Right lobe of liver (tissue), 6 donors: ENCODE results near the gene MAP3K4. TPM values are rescaled to one million over a fixed set of nuclear protein-coding genes. Genes with fewer than 3 reads are reported as not detected.
"Not testable (repeated sequence)": the region's sequence is repeated elsewhere in the genome, so short reads cannot be mapped to it uniquely, and the experiment has no call there.

Experiments used
- ATAC-seq, 4 donors: fragments of 200-7000 bp; cut with Tn5 transposase; one replicate each; pipeline ENCODE4 v1.9.1; 2020; ENCODE audit warnings: mild to moderate bottlenecking in 4 of 4, moderate library complexity in 4 of 4
- DNase-seq, 3 donors: peaks; one replicate each; pipeline ENCODE4 v3.0.0-alpha.2; 2020
- H3K27ac ChIP-seq, 3 donors: fragments of 200-600 bp; one replicate each; pipeline ENCODE4 v1.8.0; 2022
- H3K27me3 ChIP-seq, 2 donors: fragments of 200-600 bp; one replicate each; pipeline ENCODE4 v1.8.0; 2022
- H3K36me3 ChIP-seq, 4 donors: fragments of 200-600 bp; sonication (generic) in 1 of 4; one replicate each; pipeline versions ENCODE4 v1.5.1 to v1.8.0; 2017 to 2022; ENCODE audit warnings: control low read depth in 1 of 4
- H3K4me1 ChIP-seq, 4 donors: fragments of 200-600 bp; sonication (generic) in 1 of 4; one replicate each; pipeline versions ENCODE4 v1.5.1 to v1.8.0; 2017 to 2022; ENCODE audit warnings: control low read depth in 1 of 4
- H3K4me3 ChIP-seq, 3 donors: fragments of 200-600 bp; one replicate each; pipeline ENCODE4 v1.8.0; 2022
- H3K9me3 ChIP-seq, 4 donors: fragments of 200-600 bp; sonication (generic) in 1 of 4; one replicate each; pipeline versions ENCODE4 v1.5.1 to v1.8.0; 2017 to 2022; ENCODE audit warnings: control low read depth in 1 of 4
- CTCF ChIP-seq, 4 donors: fragments of 200-600 bp in 3 of 4; fragments of 450-650 bp in 1 of 4; IDR thresholded peaks; one replicate each; pipeline versions ENCODE4 v1.5.1 to v1.8.0; 2016 to 2022; ENCODE audit warnings: antibody characterized with exemption in 4 of 4, mild to moderate bottlenecking in 2 of 4
- POLR2A ChIP-seq: fragments of 450-650 bp; IDR thresholded peaks from one replicate; pipeline ENCODE4 v1.6.1; 2017; ENCODE audit warnings: antibody characterized with exemption, mild to moderate bottlenecking
- WGBS: methylation state at CpG from one replicate; pipeline ENCODE4 v1.1.6; 2018; ENCODE audit warnings: low coverage, low lambda C conversion rate; ENCODE audit not compliant: insufficient coverage; ENCODE audit errors: missing lambda C conversion rate; 5-methylcytosine and 5-hydroxymethylcytosine counted together
- intact Hi-C, 2 donors: fragments of 100-400 bp; cut with DNase I; formaldehyde crosslinking; loops; one replicate each; pipeline versions ENCODE4 v1.11.2 to v1.14.1; 2022
- total RNA-seq, 6 experiments: library from RNA; depleted of rRNA in 2 of 6; stranded (reverse); fragments of >200 nt in 2 of 6; fragmentation: NEBNext Ultra II Directional in 3 of 6; extraction: Animal tissue kit (Norgen Biotek cat#: 25700) in 3 of 6; gene quantifications; one replicate each; pipeline versions ENCODE4 v1.1.0 to v1.2.4, GENCODE V29; 2016 to 2023
- donor health status: DM: no; HTN: yes; CAD: no.
- donor health status: DM: no; HTN: no; CAD: no.
- donor health status: DM: no; HTN: no; CAD: no.
- donor health status: DM: no; HTN: yes; CAD: no.
- donor health status: DM: no; HTN: yes; CAD: no.

The MAP3K4 gene
- total RNA-seq, 6 experiments from 2014 or later = 9.4 to 20.5 (median 13.1) TPM

- Histone ChIP-seq H3K4me1 (no peaks in the 10 kb centered on the region), H3K36me3 (no peaks in the 10 kb centered on the region), H3K27me3 (no peaks in the 10 kb centered on the region), H3K9me3 (no peaks in the 10 kb centered on the region), H3K4me3 (no peak overlapping the region), H3K27ac (no peak overlapping the region)
- intact Hi-C loops = no loop called here
- ATAC-seq (no peak), DNase-seq (no peak)
- WGBS = 39% methylated on average over 10 of the region's 11 CpGs
- no peak for TF ChIP-seq POLR2A
- no peak for TF ChIP-seq CTCF (IDR thresholded peaks at IDR 0.05)
Measured at GRCh38 chr6:160973311-160974250, 18.0 kb upstream of the MAP3K4 start.

GRCh38 chr6:160974304-160974771, 17.2 kb upstream of the MAP3K4 start:
- no peak overlapping the region for H3K27ac ChIP-seq
- TF ChIP-seq CTCF (IDR thresholded peaks at IDR 0.05) (no peak), POLR2A (no peak)
- H3K36me3 ChIP-seq = no peaks in the 10 kb centered on the region
- no peaks in the 10 kb centered on the region for H3K9me3 ChIP-seq
- H3K4me1 ChIP-seq = no peaks in the 10 kb centered on the region
- 68% methylated on average over 9 of the region's 9 CpGs for WGBS
- no peak for ATAC-seq
- intact Hi-C loops = no loop called here
- H3K4me3 ChIP-seq = no peak overlapping the region
- no peaks in the 10 kb centered on the region for H3K27me3 ChIP-seq
- no peak for DNase-seq

- ATAC-seq (no peak), DNase-seq (no peak)
- Histone ChIP-seq H3K4me1 (no peaks in the 10 kb centered on the region), H3K27me3 (no peaks in the 10 kb centered on the region), H3K36me3 (no peaks in the 10 kb centered on the region), H3K4me3 (no peak overlapping the region), H3K9me3 (no peaks in the 10 kb centered on the region), H3K27ac (no peak overlapping the region)
- no peak for TF ChIP-seq CTCF (IDR thresholded peaks at IDR 0.05)
- no peak for TF ChIP-seq POLR2A
- intact Hi-C loops = no loop called here
- 50% methylated on average over 1 of the region's 1 CpG for WGBS
Measured at GRCh38 chr6:160975162-160975561, 16.4 kb upstream of the MAP3K4 start.

- DNase-seq, H3K36me3 ChIP-seq, intact Hi-C loops, H3K27ac ChIP-seq, ATAC-seq, H3K4me1 ChIP-seq, H3K27me3 ChIP-seq, H3K4me3 ChIP-seq, H3K9me3 ChIP-seq: not testable (repeated sequence)
- WGBS = 81% methylated on average over 4 of the region's 4 CpGs
Measured at GRCh38 chr6:160975961-160976360, 15.6 kb upstream of the MAP3K4 start.

GRCh38 chr6:160978141-160978901, 13.2 kb upstream of the MAP3K4 start:
- 73% methylated on average over 4 of the region's 4 CpGs for WGBS
- ATAC-seq = no peak

More at GRCh38 chr6:160978141-160978901, 13.2 kb upstream of the MAP3K4 start:
- Histone ChIP-seq H3K27ac (no peak overlapping the region), H3K4me3 (no peak overlapping the region), H3K9me3 (peaks cover 0 to 3% (median 0%) of the 10 kb centered on the region in 4 donors), H3K27me3 (no peaks in the 10 kb centered on the region), H3K4me1 (no peaks in the 10 kb centered on the region), H3K36me3 (no peaks in the 10 kb centered on the region)
- no peak for DNase-seq
- TF ChIP-seq CTCF (IDR thresholded peaks at IDR 0.05) = no peak
- TF ChIP-seq POLR2A = no peak
- intact Hi-C loops = no loop called here
